8988T (cell line): ENCODE measurements around the gene NF2.

Experiments used
- DNase-seq: peaks from one replicate; pipeline ENCODE4 v3.0.0; 2011

The NF2 gene

GRCh38 chr22:29703569-29704195, 100.2 kb downstream of the NF2 start:
- DNase-seq: no peak

DNA sequence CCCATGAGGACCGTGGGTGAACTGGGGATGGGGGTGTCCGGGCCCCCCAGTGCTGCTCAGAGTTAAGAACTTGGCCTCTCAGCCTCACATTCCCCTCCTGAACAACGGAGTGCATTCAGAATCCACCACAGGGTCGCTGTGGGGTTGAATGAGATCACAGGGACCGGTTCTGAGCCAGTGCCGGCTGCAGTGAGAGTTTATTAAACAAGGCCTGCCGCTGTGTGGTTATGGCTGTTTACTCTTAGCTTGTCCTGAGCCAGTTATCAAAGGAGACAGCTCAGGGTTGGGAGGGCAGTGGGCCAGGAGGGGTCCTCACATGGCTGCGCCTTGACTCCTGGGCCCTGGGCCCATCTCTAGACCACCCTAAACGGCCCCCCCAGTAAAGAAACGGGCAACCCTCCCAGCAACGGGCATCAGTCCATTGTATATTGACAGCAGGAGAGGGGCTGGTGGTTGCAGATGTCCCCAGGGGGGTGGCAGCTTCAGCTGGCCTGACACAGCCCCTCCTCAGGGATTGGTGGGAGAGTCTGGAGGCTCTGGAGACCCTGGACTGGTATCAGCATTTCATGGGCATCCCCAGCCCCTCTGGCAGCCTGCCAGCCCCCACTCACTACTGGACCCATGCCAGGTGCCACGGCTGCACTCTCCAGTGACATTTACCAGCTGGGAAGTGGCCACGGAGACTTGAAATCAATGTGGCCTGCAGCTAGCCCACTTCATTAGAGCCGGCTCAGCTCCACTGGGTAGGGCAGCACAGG, 101.3 kb downstream of the NF2 start:
- no peak for DNase-seq

DNA sequence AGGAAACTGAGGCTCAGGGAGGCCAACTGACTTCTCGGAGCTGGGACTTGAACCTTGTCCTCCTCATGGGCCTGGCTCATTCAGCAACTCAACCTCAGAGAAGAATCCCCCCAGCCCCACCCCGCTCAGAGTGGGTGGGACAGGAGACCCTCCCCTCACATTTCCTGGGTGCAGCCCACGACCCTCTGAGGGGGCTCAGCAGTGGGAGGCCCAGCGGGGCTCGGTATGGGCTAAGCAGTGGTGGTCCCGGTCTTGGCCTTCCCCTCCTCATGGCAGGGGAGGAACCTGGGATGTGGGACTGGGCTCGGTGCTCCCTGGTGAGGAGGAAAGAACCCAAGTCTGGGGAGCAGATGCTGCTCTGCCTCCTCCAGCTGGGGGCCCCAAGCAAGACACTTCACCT, 102.2 kb downstream of the NF2 start:
- DNase-seq: no peak

GRCh38 chr22:29706486-29706885, 103.1 kb downstream of the NF2 start:
- DNase-seq: no peak

DNA sequence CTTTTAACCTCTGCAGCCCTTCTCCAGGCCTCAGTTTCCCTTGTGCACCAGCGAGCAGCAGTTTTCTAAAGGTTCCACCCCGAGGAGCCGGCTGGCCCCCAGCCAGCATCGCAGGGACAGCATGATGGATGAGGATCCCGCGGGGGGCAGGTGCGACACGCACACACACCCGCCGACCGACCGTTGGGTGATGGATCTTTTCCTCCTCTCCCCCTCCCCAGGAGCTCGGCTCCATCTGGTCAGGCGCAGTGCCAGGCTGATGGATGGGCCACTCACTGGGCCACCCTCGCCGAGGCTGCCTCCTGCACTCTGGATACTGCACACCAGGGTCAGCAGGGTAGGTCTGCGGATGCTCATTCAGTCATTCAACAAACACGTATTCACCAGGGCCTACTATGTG, 103.6 kb downstream of the NF2 start:
- no peak for DNase-seq

GRCh38 chr22:29707471-29707870, 104.0 kb downstream of the NF2 start:
- DNase-seq: no peak

DNA sequence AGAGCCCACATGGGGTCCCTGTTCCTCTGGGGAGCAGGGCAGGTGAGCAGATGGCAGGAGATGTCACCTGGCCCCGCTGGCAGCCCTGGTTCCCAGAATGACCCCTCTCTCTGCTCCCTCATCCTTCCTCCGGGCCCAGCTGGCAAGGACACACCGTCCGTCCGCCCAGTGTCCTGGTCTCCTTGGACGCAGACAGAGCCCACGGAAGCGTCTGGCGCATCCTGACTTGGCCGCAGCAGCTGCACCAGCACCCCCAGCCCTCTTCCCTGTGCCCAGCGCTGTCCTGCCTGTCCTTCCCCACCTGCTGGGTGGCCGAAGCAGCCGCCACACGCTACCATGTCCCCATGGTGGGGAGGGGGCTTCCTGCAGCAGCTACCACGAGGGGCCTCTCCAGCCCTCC, 106.8 kb downstream of the NF2 start:
- DNase-seq: no peak

DNA sequence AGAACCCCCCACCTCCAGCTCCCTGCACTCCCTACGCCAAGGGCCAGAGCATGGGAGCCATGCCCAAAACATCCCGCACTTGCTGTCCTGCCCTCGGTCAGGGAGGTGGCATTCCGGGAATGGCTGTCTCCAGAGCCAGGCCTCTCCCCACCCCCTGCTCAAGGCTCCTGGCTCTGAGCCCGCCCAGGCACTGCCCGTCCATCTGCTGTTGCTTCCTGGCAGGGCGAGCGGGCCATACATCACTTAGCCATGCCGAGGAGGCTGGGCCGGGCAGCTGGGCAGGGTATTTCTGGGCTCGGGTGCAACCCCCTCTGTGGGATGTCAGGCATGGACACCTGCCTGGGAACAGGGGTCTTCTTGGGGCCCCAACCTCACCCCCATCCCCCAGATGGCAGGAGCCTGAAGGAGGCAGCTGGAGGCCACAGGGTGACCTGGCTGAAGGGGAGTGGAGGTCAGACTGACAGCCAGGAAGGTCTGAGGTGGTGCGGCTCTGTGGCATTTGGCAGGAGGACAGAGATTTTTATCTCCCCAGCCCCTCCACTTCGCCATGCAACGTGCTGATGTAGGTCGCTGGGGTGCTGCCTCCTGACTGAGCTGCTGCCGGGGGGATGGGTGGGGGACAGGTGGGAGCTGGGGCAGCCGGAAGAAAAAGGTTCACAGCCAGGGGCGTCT, 107.6 kb downstream of the NF2 start:
- DNase-seq: no peak

DNA sequence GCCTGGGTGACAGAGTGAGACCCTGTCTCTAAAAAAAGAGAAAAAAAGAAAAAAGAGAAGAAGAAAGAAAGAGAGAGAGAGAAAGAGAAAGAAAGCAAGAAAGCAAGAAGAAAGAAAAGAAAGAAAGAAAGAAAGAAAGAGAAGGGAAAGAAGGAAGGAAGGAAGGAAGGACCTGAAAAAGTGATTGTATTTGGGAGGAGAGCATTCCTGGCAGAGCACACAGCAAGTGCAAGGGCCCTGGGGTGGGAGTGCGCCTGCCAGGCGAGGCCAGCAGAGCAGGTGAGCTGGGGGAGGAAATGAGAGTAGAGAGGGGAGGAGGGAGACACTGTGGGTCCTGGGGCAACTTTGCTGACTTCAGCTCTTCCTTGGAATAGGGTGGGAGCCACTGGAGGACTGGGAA, 108.7 kb downstream of the NF2 start:
- DNase-seq: no peak

DNA sequence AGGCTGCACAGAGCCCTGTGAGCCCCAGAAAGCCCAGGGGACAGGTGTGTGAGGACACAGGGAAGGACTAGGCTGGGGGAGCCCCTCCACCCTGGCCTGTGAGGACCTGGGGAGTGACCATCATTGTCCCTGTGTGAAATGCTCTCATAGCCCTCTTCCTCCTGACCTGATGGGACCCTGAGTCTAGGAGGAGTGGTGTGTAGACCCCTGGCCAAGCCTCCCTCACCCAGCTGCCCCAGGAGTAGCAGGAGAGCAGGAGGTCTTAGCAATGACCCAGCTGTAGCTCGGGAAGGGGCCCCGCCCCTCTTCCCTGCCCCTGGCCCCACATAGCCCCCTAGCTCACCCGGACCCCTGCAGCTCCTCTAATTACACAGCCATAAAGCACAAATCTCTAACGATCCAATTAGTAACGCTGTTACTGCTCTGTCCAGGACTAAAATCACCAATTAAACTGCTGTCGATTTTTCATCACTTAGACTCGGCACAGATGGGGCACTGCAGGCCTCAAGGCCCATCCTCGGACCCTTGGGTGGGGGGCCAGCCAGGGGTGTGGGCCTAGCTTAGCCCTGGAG, 109.8 kb downstream of the NF2 start:
- DNase-seq: no peak

- no peak for DNase-seq
Measured at GRCh38 chr22:29715240-29715639, 111.8 kb downstream of the NF2 start.

DNA sequence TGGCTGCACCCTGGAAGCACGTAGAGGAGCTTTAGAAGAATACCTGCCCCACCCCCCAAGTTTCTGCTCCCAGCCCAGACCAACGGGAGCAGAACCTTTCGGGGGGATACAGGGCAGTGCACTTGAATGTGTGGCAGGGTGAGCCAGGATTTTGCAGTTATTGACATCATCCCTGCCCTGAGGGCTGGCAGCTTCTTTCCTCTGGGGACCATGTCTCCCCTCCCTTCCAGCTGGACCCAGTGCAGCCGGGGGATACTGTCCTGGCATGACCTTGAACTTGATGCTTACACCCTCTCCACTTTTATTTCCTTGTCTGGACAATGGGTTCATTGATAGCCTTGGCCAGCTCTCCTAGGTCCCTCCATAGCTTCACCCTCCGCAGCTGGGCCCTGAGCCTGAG, 112.3 kb downstream of the NF2 start:
- DNase-seq: no peak

DNA sequence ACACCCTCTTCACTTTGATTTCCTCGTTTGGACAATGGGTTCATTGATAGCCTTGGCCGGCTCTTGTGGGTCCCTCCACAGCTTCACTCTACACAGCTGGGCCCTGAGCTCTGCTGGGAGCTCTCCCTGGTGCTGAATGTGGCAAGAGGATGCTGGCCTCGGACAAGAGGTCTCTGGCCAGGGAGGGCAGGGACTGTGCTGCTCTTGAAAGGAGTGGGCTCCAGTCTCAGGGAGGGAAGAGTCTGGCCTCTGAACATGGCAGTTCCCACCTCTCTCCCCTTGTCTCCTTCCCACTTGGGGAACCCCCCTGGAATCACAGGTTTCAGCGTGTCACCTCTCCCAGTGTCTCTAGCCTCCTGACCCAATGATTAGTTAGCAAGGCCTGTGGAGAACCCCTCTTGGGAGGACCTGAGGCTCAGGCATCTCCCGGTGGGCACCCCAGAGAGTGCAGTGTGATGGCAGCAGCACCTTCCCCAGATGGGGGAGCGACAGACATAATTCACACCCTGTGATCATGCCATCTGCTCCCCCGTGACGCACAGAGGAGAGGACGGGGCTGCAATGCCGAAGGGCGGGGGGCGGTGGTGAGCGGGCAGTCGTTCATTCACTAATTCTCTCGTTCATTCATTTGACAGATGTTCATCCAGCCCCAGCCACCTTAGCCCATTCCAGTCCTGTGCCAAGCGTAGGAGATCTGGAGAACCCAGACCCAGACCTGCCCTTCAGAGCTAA, 113.5 kb downstream of the NF2 start:
- DNase-seq: no peak

DNA sequence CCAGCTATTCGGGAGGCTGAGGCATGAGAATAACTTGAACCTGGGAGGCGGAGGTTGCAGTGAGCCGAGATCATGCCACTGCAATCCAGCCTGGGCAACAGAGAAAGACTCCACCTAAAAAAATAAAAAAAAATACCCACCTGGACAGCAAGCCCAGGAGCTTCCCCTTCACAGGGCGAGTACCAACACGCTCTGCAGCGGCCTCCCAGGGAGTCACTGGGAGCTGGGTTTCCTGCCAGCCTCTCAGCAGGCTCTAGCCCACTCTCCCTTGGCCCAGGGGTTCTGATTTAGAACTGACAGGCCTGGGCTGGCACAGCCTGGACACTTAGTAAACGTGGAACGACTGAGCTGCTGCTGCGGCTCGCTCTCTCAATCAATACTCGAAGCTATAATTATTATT, 114.4 kb downstream of the NF2 start:
- no peak for DNase-seq

DNA sequence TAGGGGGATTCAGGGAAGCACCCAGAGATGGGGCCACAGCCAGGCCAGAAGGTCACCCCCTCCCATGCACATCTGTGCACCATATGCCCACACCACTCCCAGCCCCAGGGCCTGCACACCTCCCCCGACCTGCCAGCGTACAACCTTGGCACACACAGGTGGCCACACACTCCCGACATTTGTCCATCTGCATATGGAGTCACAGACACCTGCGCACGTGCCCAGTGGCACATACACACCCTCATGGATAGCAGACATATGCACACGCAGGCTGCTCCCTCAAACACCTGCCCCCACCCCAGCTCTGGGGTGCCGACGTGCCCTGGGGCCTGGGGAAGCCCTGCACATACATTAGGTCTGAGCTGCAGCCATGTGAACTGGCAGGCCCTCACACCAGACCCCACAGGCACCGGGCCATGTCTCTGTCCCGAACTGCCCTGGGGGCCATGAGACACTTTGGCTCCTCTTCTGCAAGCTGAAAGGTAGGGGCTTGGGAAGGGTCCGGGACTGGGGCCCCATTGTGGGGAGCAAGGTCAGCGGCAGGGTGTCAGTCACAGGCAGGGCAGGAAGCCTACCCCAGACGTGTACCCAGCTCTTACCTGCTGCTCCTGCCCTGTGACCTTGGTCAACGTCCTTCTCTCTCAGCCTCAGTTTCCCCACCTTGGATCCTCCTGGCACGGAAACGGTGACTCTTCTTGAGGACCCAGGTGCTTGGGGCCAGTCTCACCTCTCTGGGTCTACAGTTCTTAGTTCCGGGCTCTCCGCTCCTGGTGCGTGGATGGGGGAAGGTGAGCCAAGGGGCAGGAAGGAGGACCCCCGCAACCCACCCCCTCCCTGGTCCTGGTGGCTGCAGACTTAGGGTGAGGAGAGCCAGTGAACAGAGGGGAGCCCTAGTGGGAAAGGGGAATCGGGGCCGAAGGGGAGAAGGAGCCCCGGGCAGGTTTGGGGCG, 115.8 kb downstream of the NF2 start:
- DNase-seq: no peak

DNA sequence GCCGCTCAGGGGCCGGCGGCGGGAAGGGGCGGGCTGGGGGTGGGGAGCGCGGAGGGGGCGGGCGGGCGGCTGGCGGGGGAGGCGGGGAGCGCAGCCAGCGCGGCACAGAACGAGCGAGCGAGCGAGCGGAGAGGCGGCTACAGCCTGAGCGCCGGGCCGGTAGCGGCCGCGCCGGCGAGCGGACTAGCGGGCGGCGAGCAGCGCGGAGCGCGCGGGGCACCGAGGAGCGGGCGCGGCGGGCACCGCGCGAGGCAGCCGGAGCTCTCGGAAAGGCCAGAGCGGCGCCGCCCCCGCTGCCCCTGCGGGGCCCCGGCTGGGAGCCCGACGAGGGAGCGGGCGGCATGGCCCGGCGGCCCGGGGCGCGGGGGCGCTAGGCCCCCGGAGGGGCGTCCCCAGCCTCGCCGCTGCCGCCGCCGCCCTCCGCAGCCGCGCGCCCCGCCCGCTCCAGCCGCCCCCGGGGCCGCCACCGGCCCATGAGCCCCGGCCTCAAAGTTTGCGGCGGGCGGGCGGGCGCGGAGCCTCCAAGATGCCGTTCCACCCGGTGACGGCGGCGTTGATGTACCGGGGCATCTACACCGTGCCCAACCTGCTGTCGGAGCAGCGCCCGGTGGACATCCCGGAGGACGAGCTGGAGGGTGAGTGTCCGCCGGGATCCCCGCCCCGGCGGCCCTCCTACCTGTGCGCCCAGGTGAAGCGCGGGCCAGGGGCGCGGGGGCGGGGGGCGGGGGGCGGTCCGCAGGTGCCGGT, 116.6 kb downstream of the NF2 start, which contains the start of gene CABP7:
TSS of gene CABP7 (plus strand) at position 105 of the 747 bp plus-strand sequence. CDS start at position 527, 422 bp downstream.
- DNase-seq: no peak

GRCh38 chr22:29720811-29721323, 117.4 kb downstream of the NF2 start:
- no peak for DNase-seq

DNA sequence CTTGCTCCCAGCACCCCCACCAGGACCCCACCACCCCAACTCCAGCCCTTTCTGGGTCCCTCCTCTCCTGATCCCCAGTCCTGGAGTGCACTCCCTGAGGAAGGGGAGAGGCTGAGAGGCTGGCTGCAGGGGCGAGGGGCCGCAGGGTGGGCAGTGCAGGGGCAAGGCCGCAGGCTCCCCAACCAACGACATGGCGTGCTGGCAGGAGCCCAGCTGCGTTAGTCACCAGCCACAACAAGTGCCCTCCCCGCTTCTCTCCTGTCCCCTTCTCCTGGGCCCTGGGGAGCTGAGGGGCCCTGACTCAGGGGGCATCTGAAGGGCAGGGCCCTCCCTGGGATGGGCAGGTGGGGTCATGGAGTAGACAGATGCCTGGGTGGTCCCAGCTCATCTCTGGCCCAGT, 118.7 kb downstream of the NF2 start:
- DNase-seq: no peak

DNA sequence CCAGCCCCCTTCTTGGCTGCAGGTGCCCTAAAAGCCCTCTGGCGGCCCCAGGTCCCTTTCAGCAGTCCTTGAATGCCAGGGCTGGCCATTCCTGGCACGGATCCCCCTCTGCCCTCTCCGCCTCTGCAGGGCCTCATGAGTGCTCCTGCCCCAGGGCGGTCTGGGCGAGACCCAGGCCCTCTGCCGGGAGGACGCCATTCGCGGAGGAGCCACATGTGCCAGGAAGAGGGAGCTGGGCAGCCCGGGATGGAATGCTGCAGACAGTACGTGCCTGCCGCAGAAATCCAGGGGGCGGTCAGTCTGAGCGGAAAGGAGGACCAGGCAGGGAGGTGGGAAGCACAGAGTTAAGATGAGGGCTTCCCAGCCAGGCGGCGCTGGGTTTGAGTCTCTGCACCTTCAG, 119.2 kb downstream of the NF2 start:
- DNase-seq: no peak

- DNase-seq: no peak
Measured at GRCh38 chr22:29723766-29724165, 120.3 kb downstream of the NF2 start.

DNA sequence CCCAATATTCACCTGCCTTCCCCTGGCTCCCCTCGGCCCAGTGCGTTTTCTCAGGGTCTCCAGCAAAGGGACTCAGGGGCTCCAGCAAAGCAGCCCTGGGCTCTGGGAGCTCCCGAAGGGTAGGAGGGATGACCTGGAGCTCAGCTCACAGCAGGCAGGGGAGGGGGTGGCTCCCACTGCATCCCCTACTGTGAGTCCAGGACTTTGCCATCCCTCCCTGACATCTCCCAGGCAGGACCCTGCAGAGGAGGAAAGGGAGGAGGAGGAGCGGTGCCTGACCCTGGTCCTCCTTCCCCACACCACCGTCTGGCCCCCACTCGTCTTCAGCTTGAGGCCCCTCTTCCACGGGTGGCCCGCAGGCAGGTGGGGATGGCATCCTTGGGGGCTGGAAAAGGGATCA, 121.4 kb downstream of the NF2 start:
- no peak for DNase-seq
